ENCODE measurements around the gene CACNG7. TPM values are rescaled to one million over a fixed set of nuclear protein-coding genes. Genes with fewer than 3 reads are reported as not detected.

Gene CACNG7
- total RNA-seq, 1 experiment from 2014 or later: not detected

GRCh38 chr19:53870485-53870844 lies 38.6 kb upstream of the CACNG7 start:
- no TSS peak for BruUV-seq (replicated peaks)
- no peaks in the 10 kb centered on the region for H3K9me3 ChIP-seq (ENCODE audit: low read length)
- H3K9me2 ChIP-seq (replicated peaks; ENCODE audit: low read length): no peaks in the 10 kb centered on the region
- ChIA-PET POLR2A (ENCODE audit: unreplicated experiment) (no interaction called here), CTCF (no interaction called here)
- no peak overlapping the region for H3K27ac ChIP-seq (ENCODE audit: low read length)
- H3K79me2 ChIP-seq (ENCODE audit: low read length): peaks cover 50% of the 10 kb centered on the region
- intact Hi-C loops (cut with micrococcal nuclease): no loop called here
- peak overlapping the region; percentile 49; the same call in 1 of the 2 replicates for H3K4me2 ChIP-seq (ENCODE audit: low read length)
- ATAC-seq: no peak
- DNase-seq: no peak
- H4K20me1 ChIP-seq (ENCODE audit: low read length): peaks cover 19% of the 10 kb centered on the region; the same call in 1 of the 2 replicates
- peaks cover 21% of the 10 kb centered on the region for H3K36me3 ChIP-seq (ENCODE audit: low read depth, low read length)
- TF ChIP-seq CTCF (conservative IDR thresholded peaks at IDR 0.05; ENCODE audit: low read depth, low read length) (no peak), EZH2phosphoT487 (IDR thresholded peaks at IDR 0.05; ENCODE audit: borderline replicate concordance, low read length) (no peak), EZH2 (IDR thresholded peaks at IDR 0.05; ENCODE audit: low read length, unreplicated experiment) (no peak)
- no peak overlapping the region for H3K9ac ChIP-seq (ENCODE audit: low read length)
- no peaks in the 10 kb centered on the region for H3K27me3 ChIP-seq (ENCODE audit: low read length)
- H2AFZ ChIP-seq (ENCODE audit: low read length): no peak overlapping the region
- no peaks in the 10 kb centered on the region for H3F3A ChIP-seq (ENCODE audit: low read length, unreplicated experiment)
- peaks cover 18% of the 10 kb centered on the region for H3K4me1 ChIP-seq (ENCODE audit: insufficient read depth, low read length)
- peak overlapping the region; percentile 17; the same call in 1 of the 2 replicates for H3K4me3 ChIP-seq (ENCODE audit: low read length)

GRCh38 chr19:53871454-53871853 lies 37.6 kb upstream of the CACNG7 start:
- no peak for ATAC-seq
- peaks cover 9% of the 10 kb centered on the region for H3K4me1 ChIP-seq (ENCODE audit: insufficient read depth, low read length)
- intact Hi-C loops (cut with micrococcal nuclease): no loop called here
- H3K4me2 ChIP-seq (ENCODE audit: low read length): no peak overlapping the region
- ChIA-PET CTCF (no interaction called here), POLR2A (ENCODE audit: unreplicated experiment) (interaction anchor here (0.6 kb wide), 1 partner anchor 19 kb away, joined by 3 read pairs; no protein-coding TSS in a partner anchor)
- no peak for TF ChIP-seq EZH2 (IDR thresholded peaks at IDR 0.05; ENCODE audit: low read length, unreplicated experiment)
- no peak for TF ChIP-seq EZH2phosphoT487 (IDR thresholded peaks at IDR 0.05; ENCODE audit: borderline replicate concordance, low read length)
- TF ChIP-seq CTCF (conservative IDR thresholded peaks at IDR 0.05; ENCODE audit: low read depth, low read length): no peak
- no peak overlapping the region for H2AFZ ChIP-seq (ENCODE audit: low read length)
- no peaks in the 10 kb centered on the region for H3K27me3 ChIP-seq (ENCODE audit: low read length)
- no peak overlapping the region for H3K27ac ChIP-seq (ENCODE audit: low read length)
- H3K9me2 ChIP-seq (replicated peaks; ENCODE audit: low read length): no peaks in the 10 kb centered on the region
- peaks cover 25% of the 10 kb centered on the region for H3K36me3 ChIP-seq (ENCODE audit: low read depth, low read length)
- peaks cover 50% of the 10 kb centered on the region for H3K79me2 ChIP-seq (ENCODE audit: low read length)
- no peak overlapping the region for H3K9ac ChIP-seq (ENCODE audit: low read length)
- no peaks in the 10 kb centered on the region for H3K9me3 ChIP-seq (ENCODE audit: low read length)
- H3F3A ChIP-seq (ENCODE audit: low read length, unreplicated experiment): no peaks in the 10 kb centered on the region
- no peak for DNase-seq
- peaks cover 24% of the 10 kb centered on the region; the same call in 1 of the 2 replicates for H4K20me1 ChIP-seq (ENCODE audit: low read length)
- BruUV-seq (replicated peaks): no TSS peak
- H3K4me3 ChIP-seq (ENCODE audit: low read length): no peak overlapping the region

DNA sequence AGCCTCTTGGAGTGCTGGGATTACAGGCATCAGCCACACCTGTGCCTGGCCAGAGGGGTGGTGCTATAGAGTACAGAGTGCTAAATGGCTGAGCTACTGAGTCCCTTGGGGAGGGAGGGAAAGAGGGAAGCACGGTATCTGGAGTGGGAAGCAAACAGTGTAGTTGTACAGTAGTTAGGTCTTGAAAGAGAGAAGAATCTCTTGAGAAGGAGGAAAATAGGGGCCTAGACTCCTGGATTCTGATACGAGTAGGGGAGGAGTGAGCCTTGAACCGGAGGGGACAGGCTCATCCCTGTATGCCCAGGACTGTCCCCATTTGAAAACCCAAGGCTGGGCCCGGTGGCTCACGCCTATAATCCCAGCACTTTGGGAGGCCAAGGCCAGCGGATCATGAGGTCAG lies 36.3 kb upstream of the CACNG7 start:
- Histone ChIP-seq H3K4me1 (ENCODE audit: insufficient read depth, low read length) (no peaks in the 10 kb centered on the region), H3K27ac (ENCODE audit: low read length) (no peak overlapping the region), H3F3A (ENCODE audit: low read length, unreplicated experiment) (no peaks in the 10 kb centered on the region), H3K9me3 (ENCODE audit: low read length) (no peaks in the 10 kb centered on the region), H3K79me2 (ENCODE audit: low read length) (peaks cover 50% of the 10 kb centered on the region), H3K27me3 (ENCODE audit: low read length) (no peaks in the 10 kb centered on the region), H3K9me2 (replicated peaks; ENCODE audit: low read length) (no peaks in the 10 kb centered on the region), H3K4me3 (ENCODE audit: low read length) (no peak overlapping the region), H4K20me1 (ENCODE audit: low read length) (peaks cover 24% of the 10 kb centered on the region; the same call in 1 of the 2 replicates), H2AFZ (ENCODE audit: low read length) (no peak overlapping the region), H3K4me2 (ENCODE audit: low read length) (no peak overlapping the region), H3K9ac (ENCODE audit: low read length) (no peak overlapping the region), H3K36me3 (ENCODE audit: low read depth, low read length) (peaks cover 25% of the 10 kb centered on the region)
- ChIA-PET CTCF (no interaction called here), POLR2A (ENCODE audit: unreplicated experiment) (interaction anchor here (0.6 kb wide), 1 partner anchor 108 kb away, joined by 4 read pairs; no protein-coding TSS in a partner anchor)
- ATAC-seq (no peak), DNase-seq (no peak)
- no TSS peak for BruUV-seq (replicated peaks)
- intact Hi-C loops (cut with micrococcal nuclease): no loop called here
- TF ChIP-seq EZH2 (IDR thresholded peaks at IDR 0.05; ENCODE audit: low read length, unreplicated experiment) (no peak), CTCF (conservative IDR thresholded peaks at IDR 0.05; ENCODE audit: low read depth, low read length) (no peak)

All from PC-3 (cell line).